Omental fat pad (tissue), 4 donors: ENCODE results near the gene SARM1. TPM values are rescaled to one million over a fixed set of nuclear protein-coding genes. Genes with fewer than 3 reads are reported as not detected.
"Not testable (repeated sequence)": the region's sequence is repeated elsewhere in the genome, so short reads cannot be mapped to it uniquely, and the experiment has no call there.

ENCODE experiments used
- ATAC-seq: fragments of 150-250 bp; one replicate; pipeline ENCODE4 v1.9.1; 2016; ENCODE audit warnings: mild to moderate bottlenecking, moderate library complexity; ENCODE audit not compliant: low FRiP score
- DNase-seq: peaks from one replicate; pipeline ENCODE4 v3.0.0-alpha.2; 2019; ENCODE audit warnings: low spot score
- CTCF ChIP-seq, 3 donors: fragments of 450-650 bp; IDR thresholded peaks; one replicate each; pipeline ENCODE4 v1.5.1; 2016 to 2017; ENCODE audit warnings: antibody characterized with exemption in 3 of 3, mild to moderate bottlenecking in 3 of 3, moderate library complexity in 2 of 3
- total RNA-seq, 4 donors: library from RNA; depleted of rRNA; stranded (reverse); fragments of >200 nt; gene quantifications; one replicate each; pipeline ENCODE4 v1.1.0, GENCODE V29; 2016

Gene SARM1
- total RNA-seq, 4 donors from 2014 or later = 8.5 to 13.1 (median 12.3) TPM

- ATAC-seq = no peak
Measured at GRCh38 chr17:28433721-28434120, 62.2 kb downstream of the SARM1 start.

GRCh38 chr17:28434326-28434725 lies 62.8 kb downstream of the SARM1 start:
- ATAC-seq, DNase-seq: not testable (repeated sequence)

More at GRCh38 chr17:28433721-28434120, 62.2 kb downstream of the SARM1 start:
- TF ChIP-seq CTCF (IDR thresholded peaks at IDR 0.05) = no peak
- DNase-seq = no peak

GRCh38 chr17:28443901-28444638 lies 72.6 kb downstream of the SARM1 start:
- no peak for TF ChIP-seq CTCF (IDR thresholded peaks at IDR 0.05)
- DNase-seq (no peak), ATAC-seq (no peak)

GRCh38 chr17:28446716-28447395 lies 75.4 kb downstream of the SARM1 start:
- no peak for ATAC-seq

GRCh38 chr17:28447396-28447760 lies 75.9 kb downstream of the SARM1 start:
- ATAC-seq = no peak
- DNase-seq = no peak
- TF ChIP-seq CTCF (IDR thresholded peaks at IDR 0.05) = no peak

More at GRCh38 chr17:28446716-28447395, 75.4 kb downstream of the SARM1 start:
- no peak for TF ChIP-seq CTCF (IDR thresholded peaks at IDR 0.05)
- no peak for DNase-seq

GRCh38 chr17:28449859-28450258 lies 78.4 kb downstream of the SARM1 start:
- ATAC-seq (no peak), DNase-seq (no peak)
- no peak for TF ChIP-seq CTCF (IDR thresholded peaks at IDR 0.05)

Other genes with a start within 250 kb of the SARM1 start
- 1 to 10 TPM; 3.3 to 10.0 (median 5.1) TPM for gene TMEM97, start 52.5 kb upstream of the SARM1 start, total RNA-seq
- 10 to 100 TPM; 28.8 to 36.0 (median 35.0) TPM for gene IFT20, start 36.2 kb upstream of the SARM1 start, total RNA-seq
- 10 to 100 TPM; 28.7 to 50.4 (median 40.4) TPM for gene TNFAIP1, start 35.9 kb upstream of the SARM1 start, total RNA-seq
- 10 to 100 TPM; 62.7 to 86.0 (median 72.4) TPM for gene POLDIP2, start 14.2 kb upstream of the SARM1 start, total RNA-seq
- not detected for gene SEBOX, start 6.5 kb upstream of the SARM1 start, total RNA-seq
- gene VTN, start 1.4 kb upstream of the SARM1 start, total RNA-seq = 10 to 100 TPM in 2 of 4 donors, 1 to 10 TPM in 2; 3.2 to 82.4 (median 14.7) TPM
- 10 to 100 TPM; 11.3 to 16.9 (median 12.9) TPM for gene SLC46A1, start 34.5 kb downstream of the SARM1 start, total RNA-seq
- gene SLC13A2, start 102.0 kb downstream of the SARM1 start, total RNA-seq = not detected
- gene FOXN1, start 134.7 kb downstream of the SARM1 start, total RNA-seq = not detected
- 10 to 100 TPM; 16.8 to 32.6 (median 24.6) TPM for gene UNC119, start 180.9 kb downstream of the SARM1 start, total RNA-seq
- 10 to 100 TPM; 33.1 to 55.5 (median 45.2) TPM for gene PIGS, start 199.8 kb downstream of the SARM1 start, total RNA-seq
- gene ALDOC, start 205.2 kb downstream of the SARM1 start, total RNA-seq = 10 to 100 TPM; 17.3 to 83.0 (median 33.6) TPM
- gene SPAG5, start 227.3 kb downstream of the SARM1 start, total RNA-seq = 10 to 100 TPM in 1 of 4 donors, 1 to 10 TPM in 2, under 1 TPM in 1; 0.50 to 12.0 (median 4.5) TPM
- gene RSKR, start 242.5 kb downstream of the SARM1 start, total RNA-seq = 10 to 100 TPM in 1 of 4 donors, 1 to 10 TPM in 3; 3.6 to 10.6 (median 8.0) TPM